ENCODE measurements around the gene USP3.
"Not testable (repeated sequence)": the region's sequence is repeated elsewhere in the genome, so short reads cannot be mapped to it uniquely, and the experiment has no call there.

Gene USP3

DNA sequence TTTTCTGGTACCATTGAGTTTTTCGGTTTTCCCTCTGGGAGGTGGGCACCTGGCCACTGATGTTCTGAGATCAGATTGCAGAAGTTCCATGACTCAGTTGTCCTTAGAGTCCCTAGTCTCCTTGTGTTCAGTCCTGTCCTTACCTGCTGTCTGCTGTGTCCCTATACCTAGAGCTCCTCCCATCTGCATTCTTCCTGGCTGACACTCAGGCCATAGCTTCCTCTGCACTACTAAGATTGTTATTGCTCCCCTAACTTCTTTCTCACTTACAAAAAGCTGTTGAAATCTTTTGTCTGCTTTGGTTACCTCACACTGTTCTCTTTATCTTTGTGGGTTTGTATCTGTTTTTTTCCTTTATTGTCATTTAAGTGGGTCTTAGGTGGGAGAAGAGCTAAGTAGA, 13.2 kb downstream of the USP3 start:
- Histone ChIP-seq H3K4me3 (ENCODE audit: low read depth in 1 of 2, low read length in 2 of 2) (no peak overlapping the region), H3K27me3 (ENCODE audit: insufficient read depth, low read length, poor library complexity) (no peaks in the 10 kb centered on the region), H3K79me2 (ENCODE audit: insufficient read depth, low read length) (peaks cover 98% of the 10 kb centered on the region), H2AFZ (ENCODE audit: low read depth, low read length) (no peak overlapping the region), H3K27ac (ENCODE audit: low read length) (no peak overlapping the region), H3K9me3 (ENCODE audit: insufficient read depth, low read length, severe bottlenecking) (no peaks in the 10 kb centered on the region), H3K9ac (ENCODE audit: low read depth, low read length) (no peak overlapping the region), H3K36me3 (ENCODE audit: insufficient read depth, low read length) (no peaks in the 10 kb centered on the region), H4K20me1 (ENCODE audit: insufficient read depth, low read length) (peaks cover 61% of the 10 kb centered on the region), H3K4me1 (ENCODE audit: insufficient read depth, low read length) (no peaks in the 10 kb centered on the region), H3K4me2 (ENCODE audit: insufficient read depth, low read length) (no peak overlapping the region)
- DNase-seq (no peak), ATAC-seq (ENCODE audit: insufficient read depth, low read depth) (no peak)
- no peak for TF ChIP-seq EZH2 (IDR thresholded peaks at IDR 0.05; ENCODE audit: borderline replicate concordance, low read depth, low read length, severe bottlenecking)
- TF ChIP-seq, protein P1, sequence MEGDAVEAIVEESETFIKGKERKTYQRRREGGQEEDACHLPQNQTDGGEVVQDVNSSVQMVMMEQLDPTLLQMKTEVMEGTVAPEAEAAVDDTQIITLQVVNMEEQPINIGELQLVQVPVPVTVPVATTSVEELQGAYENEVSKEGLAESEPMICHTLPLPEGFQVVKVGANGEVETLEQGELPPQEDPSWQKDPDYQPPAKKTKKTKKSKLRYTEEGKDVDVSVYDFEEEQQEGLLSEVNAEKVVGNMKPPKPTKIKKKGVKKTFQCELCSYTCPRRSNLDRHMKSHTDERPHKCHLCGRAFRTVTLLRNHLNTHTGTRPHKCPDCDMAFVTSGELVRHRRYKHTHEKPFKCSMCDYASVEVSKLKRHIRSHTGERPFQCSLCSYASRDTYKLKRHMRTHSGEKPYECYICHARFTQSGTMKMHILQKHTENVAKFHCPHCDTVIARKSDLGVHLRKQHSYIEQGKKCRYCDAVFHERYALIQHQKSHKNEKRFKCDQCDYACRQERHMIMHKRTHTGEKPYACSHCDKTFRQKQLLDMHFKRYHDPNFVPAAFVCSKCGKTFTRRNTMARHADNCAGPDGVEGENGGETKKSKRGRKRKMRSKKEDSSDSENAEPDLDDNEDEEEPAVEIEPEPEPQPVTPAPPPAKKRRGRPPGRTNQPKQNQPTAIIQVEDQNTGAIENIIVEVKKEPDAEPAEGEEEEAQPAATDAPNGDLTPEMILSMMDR (IDR thresholded peaks at IDR 0.05; ENCODE audit: borderline replicate concordance, extremely low read depth, low read length, poor library complexity, severe bottlenecking) = no peak

DNA sequence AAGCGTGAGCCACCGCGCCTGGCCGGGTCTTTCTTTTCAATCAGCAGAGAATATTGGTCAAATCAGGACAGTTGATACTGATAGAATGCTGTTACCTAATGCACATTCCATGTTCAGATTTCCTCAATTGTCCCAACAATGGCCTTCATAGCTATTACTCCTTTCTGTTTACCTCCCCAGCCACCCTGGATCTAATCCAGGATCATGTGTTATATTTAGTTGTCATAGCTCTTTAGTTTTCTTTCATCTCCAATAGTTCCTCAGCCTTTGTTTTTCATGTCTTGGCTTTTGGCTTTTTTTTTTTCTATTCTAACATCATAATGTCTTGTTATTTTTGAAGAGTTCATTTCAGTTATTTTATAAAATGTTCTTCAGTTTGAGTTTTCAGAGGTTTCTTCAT, 14.6 kb downstream of the USP3 start:
- TF ChIP-seq, protein P1 (IDR thresholded peaks at IDR 0.05; ENCODE audit: borderline replicate concordance, extremely low read depth, low read length, poor library complexity, severe bottlenecking) = no peak
- no peak for TF ChIP-seq EZH2 (IDR thresholded peaks at IDR 0.05; ENCODE audit: borderline replicate concordance, low read depth, low read length, severe bottlenecking)
- no peak overlapping the region for H2AFZ ChIP-seq (ENCODE audit: low read depth, low read length)
- H3K4me3 ChIP-seq (ENCODE audit: low read depth in 1 of 2, low read length in 2 of 2) = no peak overlapping the region
- H3K9me3 ChIP-seq (ENCODE audit: insufficient read depth, low read length, severe bottlenecking) = no peaks in the 10 kb centered on the region
- H3K4me1 ChIP-seq (ENCODE audit: insufficient read depth, low read length) = no peaks in the 10 kb centered on the region
- H3K79me2 ChIP-seq (ENCODE audit: insufficient read depth, low read length) = peaks cover 97% of the 10 kb centered on the region
- H3K36me3 ChIP-seq (ENCODE audit: insufficient read depth, low read length) = no peaks in the 10 kb centered on the region
- no peak overlapping the region for H3K9ac ChIP-seq (ENCODE audit: low read depth, low read length)
- no peak overlapping the region for H3K27ac ChIP-seq (ENCODE audit: low read length)
- peaks cover 64% of the 10 kb centered on the region for H4K20me1 ChIP-seq (ENCODE audit: insufficient read depth, low read length)
- DNase-seq (no peak), ATAC-seq (ENCODE audit: insufficient read depth, low read depth) (no peak)
- H3K4me2 ChIP-seq (ENCODE audit: insufficient read depth, low read length) = no peak overlapping the region
- no peaks in the 10 kb centered on the region for H3K27me3 ChIP-seq (ENCODE audit: insufficient read depth, low read length, poor library complexity)

DNA sequence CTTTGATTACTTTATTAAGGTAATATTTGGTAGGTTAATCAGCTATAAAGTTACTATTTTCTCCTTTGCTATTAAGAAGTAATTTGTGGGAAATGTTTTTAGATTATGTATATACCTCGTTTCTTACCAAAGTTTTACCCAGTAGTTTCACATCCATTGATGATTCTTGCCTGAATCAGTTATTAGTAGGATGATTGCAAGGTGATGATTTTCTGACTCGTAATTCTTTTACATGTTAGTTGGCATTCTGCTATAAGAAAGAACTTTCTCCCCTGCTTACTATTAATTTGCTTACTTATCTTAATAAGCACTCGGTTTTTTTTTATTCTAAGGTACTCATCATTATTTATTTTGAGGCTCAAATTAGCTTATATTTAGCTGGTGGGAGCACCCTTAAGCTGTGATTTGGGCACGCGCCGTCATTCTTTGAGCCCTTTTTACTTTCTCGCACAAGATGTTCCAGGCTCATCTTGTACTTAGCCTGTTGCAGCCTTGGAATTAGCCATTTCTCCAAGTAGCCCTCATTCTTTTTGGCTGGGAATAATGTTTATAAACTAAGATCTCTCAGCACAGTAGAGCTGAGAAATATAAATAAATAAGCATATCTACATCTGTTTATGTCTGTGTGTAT, 15.3 kb downstream of the USP3 start:
- TF ChIP-seq EZH2 (IDR thresholded peaks at IDR 0.05; ENCODE audit: borderline replicate concordance, low read depth, low read length, severe bottlenecking) = no peak
- TF ChIP-seq, protein P1 (IDR thresholded peaks at IDR 0.05; ENCODE audit: borderline replicate concordance, extremely low read depth, low read length, poor library complexity, severe bottlenecking) = no peak
- Histone ChIP-seq H3K79me2 (ENCODE audit: insufficient read depth, low read length) (peaks cover 97% of the 10 kb centered on the region), H3K9ac (ENCODE audit: low read depth, low read length) (no peak overlapping the region), H3K4me2 (ENCODE audit: insufficient read depth, low read length) (no peak overlapping the region), H3K27ac (ENCODE audit: low read length) (no peak overlapping the region), H3K36me3 (ENCODE audit: insufficient read depth, low read length) (no peaks in the 10 kb centered on the region), H3K27me3 (ENCODE audit: insufficient read depth, low read length, poor library complexity) (no peaks in the 10 kb centered on the region), H2AFZ (ENCODE audit: low read depth, low read length) (no peak overlapping the region), H3K9me3 (ENCODE audit: insufficient read depth, low read length, severe bottlenecking) (no peaks in the 10 kb centered on the region), H4K20me1 (ENCODE audit: insufficient read depth, low read length) (peaks cover 67% of the 10 kb centered on the region), H3K4me3 (ENCODE audit: low read depth in 1 of 2, low read length in 2 of 2) (no peak overlapping the region), H3K4me1 (ENCODE audit: insufficient read depth, low read length) (no peaks in the 10 kb centered on the region)
- ATAC-seq (ENCODE audit: insufficient read depth, low read depth) (no peak), DNase-seq (no peak)

DNA sequence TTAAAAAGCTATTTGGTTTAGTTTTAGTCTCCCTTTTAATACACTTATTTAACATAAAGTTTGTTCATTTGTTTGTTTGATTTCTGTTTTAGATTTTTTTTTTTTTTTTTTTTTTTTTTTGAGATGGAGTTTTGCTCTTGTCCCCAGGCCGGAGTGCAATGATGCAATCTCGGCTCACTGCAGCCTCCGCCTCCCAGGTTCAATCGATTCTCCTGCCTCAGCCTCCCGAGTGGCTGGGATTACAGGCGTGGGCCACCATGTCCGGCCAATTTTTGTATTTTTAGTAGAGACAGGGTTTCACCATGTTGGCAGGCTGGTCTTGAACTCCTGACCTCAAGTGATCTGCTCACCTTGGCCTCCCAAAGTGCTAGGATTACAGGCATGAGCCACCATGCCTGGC, 16.1 kb downstream of the USP3 start:
- H3K79me2 ChIP-seq (ENCODE audit: insufficient read depth, low read length) = peaks cover 97% of the 10 kb centered on the region
- H3K9me3 ChIP-seq (ENCODE audit: insufficient read depth, low read length, severe bottlenecking) = not testable (repeated sequence)
- peaks cover 74% of the 10 kb centered on the region for H4K20me1 ChIP-seq (ENCODE audit: insufficient read depth, low read length)

More for the DNA sequence above, 16.1 kb downstream of the USP3 start:
- ATAC-seq (ENCODE audit: insufficient read depth, low read depth); H2AFZ ChIP-seq (ENCODE audit: low read depth, low read length); H3K36me3 ChIP-seq (ENCODE audit: insufficient read depth, low read length); H3K27ac ChIP-seq (ENCODE audit: low read length); H3K4me3 ChIP-seq (ENCODE audit: low read depth in 1 of 2, low read length in 2 of 2); DNase-seq; H3K4me1 ChIP-seq (ENCODE audit: insufficient read depth, low read length); H3K4me2 ChIP-seq (ENCODE audit: insufficient read depth, low read length); H3K27me3 ChIP-seq (ENCODE audit: insufficient read depth, low read length, poor library complexity); H3K9ac ChIP-seq (ENCODE audit: low read depth, low read length): not testable (repeated sequence)

Data from DND-41 (cell line).